ENCODE results near the gene HSPA9. TPM values are rescaled to one million over a fixed set of nuclear protein-coding genes. Genes with fewer than 3 reads are reported as not detected.

HSPA9 gene
- total and polyA plus RNA-seq, 4 donors, result 77.8 to 194 (median 147) TPM

DNA sequence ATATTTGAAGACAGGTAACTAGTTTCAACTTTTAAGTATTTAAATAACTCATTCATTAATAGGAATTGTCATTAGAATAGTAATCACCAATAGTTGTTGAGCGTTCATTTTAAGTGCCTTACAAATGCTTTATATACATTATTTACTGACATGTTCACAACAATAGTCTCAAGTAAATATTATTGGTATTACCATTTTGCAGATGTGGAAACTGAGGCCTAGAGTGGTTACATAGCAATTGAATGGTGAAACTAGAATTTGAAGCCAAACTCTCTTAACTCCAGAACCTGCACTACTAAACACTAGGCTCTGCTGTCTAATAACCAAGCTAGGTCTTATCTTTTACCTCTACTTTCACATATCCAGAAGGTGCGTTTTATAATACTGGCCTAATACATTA is 4.8 kb upstream of the HSPA9 start:
- H3K36me3 ChIP-seq (ENCODE audit: control insufficient read depth in 4 of 4, insufficient read depth in 4 of 4, low read length in 4 of 4), result no peaks in the 10 kb centered on the region
- no peak overlapping the region for H3K27ac ChIP-seq (ENCODE audit: low read depth in 1 of 2, low read length in 1 of 2)
- WGBS, 2 donors, result 95 to 98% methylated on average over 2 of the region's 2 CpGs
- H3K4me1 ChIP-seq (ENCODE audit: control insufficient read depth in 5 of 5, insufficient read depth in 5 of 5, low read length in 5 of 5), result peaks cover 0 to 3% (median 0%) of the 10 kb centered on the region in 5 donors
- ATAC-seq (ENCODE audit: insufficient read depth, low FRiP score) (no peak), DNase-seq (no peak)
- no peak overlapping the region for H3K9ac ChIP-seq (ENCODE audit: insufficient read depth in 1 of 2, low read length in 2 of 2)
- no peaks in the 10 kb centered on the region for H3K9me3 ChIP-seq (ENCODE audit: control insufficient read depth in 4 of 4, insufficient read depth in 3 of 4, low read length in 3 of 4)
- no peaks in the 10 kb centered on the region for H3K27me3 ChIP-seq (ENCODE audit: control insufficient read depth in 3 of 3, insufficient read depth in 3 of 3, low read length in 2 of 3)
- H3K4me3 ChIP-seq, result no peak overlapping the region
- TF ChIP-seq, protein P1, sequence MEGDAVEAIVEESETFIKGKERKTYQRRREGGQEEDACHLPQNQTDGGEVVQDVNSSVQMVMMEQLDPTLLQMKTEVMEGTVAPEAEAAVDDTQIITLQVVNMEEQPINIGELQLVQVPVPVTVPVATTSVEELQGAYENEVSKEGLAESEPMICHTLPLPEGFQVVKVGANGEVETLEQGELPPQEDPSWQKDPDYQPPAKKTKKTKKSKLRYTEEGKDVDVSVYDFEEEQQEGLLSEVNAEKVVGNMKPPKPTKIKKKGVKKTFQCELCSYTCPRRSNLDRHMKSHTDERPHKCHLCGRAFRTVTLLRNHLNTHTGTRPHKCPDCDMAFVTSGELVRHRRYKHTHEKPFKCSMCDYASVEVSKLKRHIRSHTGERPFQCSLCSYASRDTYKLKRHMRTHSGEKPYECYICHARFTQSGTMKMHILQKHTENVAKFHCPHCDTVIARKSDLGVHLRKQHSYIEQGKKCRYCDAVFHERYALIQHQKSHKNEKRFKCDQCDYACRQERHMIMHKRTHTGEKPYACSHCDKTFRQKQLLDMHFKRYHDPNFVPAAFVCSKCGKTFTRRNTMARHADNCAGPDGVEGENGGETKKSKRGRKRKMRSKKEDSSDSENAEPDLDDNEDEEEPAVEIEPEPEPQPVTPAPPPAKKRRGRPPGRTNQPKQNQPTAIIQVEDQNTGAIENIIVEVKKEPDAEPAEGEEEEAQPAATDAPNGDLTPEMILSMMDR (IDR thresholded peaks at IDR 0.05; ENCODE audit: control extremely low read depth, extremely low read depth), result no peak

DNA sequence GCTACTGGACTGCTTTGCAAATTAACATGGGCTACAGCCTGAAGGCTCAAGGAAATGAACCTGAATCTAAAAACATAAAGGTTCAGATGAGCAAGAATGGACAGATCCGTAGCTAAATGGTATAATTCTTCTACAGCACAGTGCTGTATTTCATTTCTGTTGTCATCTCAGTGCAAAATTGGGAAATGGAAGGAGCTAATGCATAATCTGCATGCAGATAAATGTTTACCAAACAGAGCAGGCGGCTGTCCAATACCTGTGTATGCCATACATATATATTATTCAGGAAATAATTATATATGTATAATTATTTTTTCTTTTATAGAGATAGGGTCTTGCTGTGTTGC is 4.3 kb upstream of the HSPA9 start:
- no peak overlapping the region for H3K27ac ChIP-seq (ENCODE audit: low read depth in 1 of 2, low read length in 1 of 2)
- no peak overlapping the region for H3K4me3 ChIP-seq
- H3K9ac ChIP-seq (ENCODE audit: insufficient read depth in 1 of 2, low read length in 2 of 2), result no peak overlapping the region
- peaks cover 0 to 5% (median 1%) of the 10 kb centered on the region in 5 donors for H3K4me1 ChIP-seq (ENCODE audit: control insufficient read depth in 5 of 5, insufficient read depth in 5 of 5, low read length in 5 of 5)
- no peaks in the 10 kb centered on the region for H3K27me3 ChIP-seq (ENCODE audit: control insufficient read depth in 3 of 3, insufficient read depth in 3 of 3, low read length in 2 of 3)
- TF ChIP-seq, protein P1 (IDR thresholded peaks at IDR 0.05; ENCODE audit: control extremely low read depth, extremely low read depth), result no peak
- H3K36me3 ChIP-seq (ENCODE audit: control insufficient read depth in 4 of 4, insufficient read depth in 4 of 4, low read length in 4 of 4), result no peaks in the 10 kb centered on the region
- H3K9me3 ChIP-seq (ENCODE audit: control insufficient read depth in 4 of 4, insufficient read depth in 3 of 4, low read length in 3 of 4), result no peaks in the 10 kb centered on the region
- no peak for DNase-seq
- 38 to 49% methylated on average over 2 of the region's 2 CpGs for WGBS, 2 donors
- no peak for ATAC-seq (ENCODE audit: insufficient read depth, low FRiP score)

DNA sequence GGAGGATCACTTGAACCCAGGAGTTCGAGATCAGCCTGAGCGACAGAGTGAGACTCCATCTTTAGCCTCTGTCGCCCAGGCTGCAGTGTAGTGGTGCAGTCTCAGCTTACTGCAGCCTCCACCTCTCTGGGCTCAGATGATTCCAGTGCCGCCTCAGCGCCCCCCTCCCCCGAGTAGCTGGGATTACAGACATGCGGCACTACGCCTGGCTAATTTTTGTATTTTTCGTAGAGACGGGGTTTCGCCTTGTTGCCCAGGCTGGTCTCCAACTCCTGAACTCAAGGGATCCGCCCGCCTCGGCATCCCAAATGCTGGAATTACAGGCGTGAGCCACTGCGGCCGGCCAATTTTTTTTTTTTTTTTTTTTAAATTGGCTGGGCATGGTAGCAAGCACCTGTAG is 2.3 kb upstream of the HSPA9 start:
- 97% methylated on average over 17 of the region's 17 CpGs for WGBS, 2 donors
- Histone ChIP-seq H3K27me3 (ENCODE audit: control insufficient read depth in 3 of 3, insufficient read depth in 3 of 3, low read length in 2 of 3) (no peaks in the 10 kb centered on the region), H3K27ac (ENCODE audit: low read depth in 1 of 2, low read length in 1 of 2) (no peak overlapping the region), H3K9me3 (ENCODE audit: control insufficient read depth in 4 of 4, insufficient read depth in 3 of 4, low read length in 3 of 4) (no peaks in the 10 kb centered on the region), H3K36me3 (ENCODE audit: control insufficient read depth in 4 of 4, insufficient read depth in 4 of 4, low read length in 4 of 4) (peaks cover 4 to 10% (median 6%) of the 10 kb centered on the region in 4 donors), H3K4me1 (ENCODE audit: control insufficient read depth in 5 of 5, insufficient read depth in 5 of 5, low read length in 5 of 5) (peaks cover 0 to 11% (median 4%) of the 10 kb centered on the region in 5 donors), H3K4me3 (no peak overlapping the region), H3K9ac (ENCODE audit: insufficient read depth in 1 of 2, low read length in 2 of 2) (no peak overlapping the region)
- ATAC-seq (ENCODE audit: insufficient read depth, low FRiP score), result no peak
- TF ChIP-seq, protein P1 (IDR thresholded peaks at IDR 0.05; ENCODE audit: control extremely low read depth, extremely low read depth), result no peak
- DNase-seq, result no peak

DNA sequence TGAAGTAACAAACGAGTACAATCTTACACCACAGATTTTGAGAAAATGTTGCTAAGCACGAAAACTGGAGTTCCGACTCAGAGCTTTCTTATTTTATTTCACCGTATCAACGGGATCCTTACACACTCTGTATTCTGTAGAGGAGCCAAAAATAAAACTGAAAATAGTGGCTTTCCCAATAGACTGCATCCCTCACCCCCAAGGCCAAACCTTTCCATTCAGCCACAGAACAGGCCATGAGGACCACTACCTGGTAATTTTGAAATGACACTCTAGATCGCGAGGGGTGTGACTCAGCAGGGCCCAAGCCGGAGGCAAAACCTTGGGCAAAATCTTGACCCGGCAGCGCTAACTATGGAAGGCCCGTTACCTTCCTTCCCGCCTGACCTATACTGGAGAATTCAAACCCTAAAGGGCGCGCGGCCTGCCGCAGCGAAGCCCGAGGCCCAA is 432 bp downstream of the HSPA9 start:
- Histone ChIP-seq H3K27ac (ENCODE audit: low read depth in 1 of 2, low read length in 1 of 2) (peak overlapping the region; percentile 96 to 98), H3K9ac (ENCODE audit: insufficient read depth in 1 of 2, low read length in 2 of 2) (peak overlapping the region; percentile 96 to 100), H3K36me3 (ENCODE audit: control insufficient read depth in 4 of 4, insufficient read depth in 4 of 4, low read length in 4 of 4) (peaks cover 24 to 35% (median 25%) of the 10 kb centered on the region in 4 donors), H3K9me3 (ENCODE audit: control insufficient read depth in 4 of 4, insufficient read depth in 3 of 4, low read length in 3 of 4) (no peaks in the 10 kb centered on the region), H3K4me1 (ENCODE audit: control insufficient read depth in 5 of 5, insufficient read depth in 5 of 5, low read length in 5 of 5) (peaks cover 0 to 11% (median 4%) of the 10 kb centered on the region in 5 donors), H3K27me3 (ENCODE audit: control insufficient read depth in 3 of 3, insufficient read depth in 3 of 3, low read length in 2 of 3) (no peaks in the 10 kb centered on the region), H3K4me3 (peak overlapping the region; percentile 80)
- no peak for DNase-seq
- TF ChIP-seq, protein P1 (IDR thresholded peaks at IDR 0.05; ENCODE audit: control extremely low read depth, extremely low read depth), result no peak
- peak; percentile 10 for ATAC-seq (ENCODE audit: insufficient read depth, low FRiP score)
- 0% methylated on average over 17 to 18 of the region's 18 CpGs for WGBS, 2 donors

Measured in lung (tissue), 12 donors.